ENCODE results near the gene TTC36.

The TTC36 gene

DNA sequence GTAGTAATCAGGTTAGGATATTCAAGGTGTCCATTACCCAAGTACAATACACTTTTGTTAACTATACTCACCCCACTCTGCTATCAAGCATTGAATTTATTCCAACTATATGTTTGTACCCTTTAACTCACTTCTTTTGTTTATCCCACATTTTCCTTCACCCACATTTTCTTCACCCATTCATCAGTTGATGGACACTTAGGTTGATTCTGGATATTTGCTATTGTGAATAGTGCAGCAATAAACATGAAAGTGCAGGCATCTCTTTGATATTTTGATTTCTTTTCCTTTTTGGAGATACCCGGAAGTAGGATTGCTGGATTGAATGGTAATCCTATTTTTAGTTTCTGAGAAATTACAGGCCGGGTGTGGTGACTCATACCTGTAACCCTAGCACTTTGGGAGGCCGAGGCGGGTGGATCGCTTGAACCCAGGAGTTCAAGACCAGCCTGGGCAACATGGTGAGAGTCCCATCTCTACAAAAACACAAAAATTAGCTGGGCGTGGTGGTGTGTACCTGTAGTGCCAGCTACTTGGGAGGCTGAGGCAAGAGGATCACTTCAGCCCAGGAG lies 10.2 kb downstream of the TTC36 start:
- no peak for DNase-seq (ENCODE audit: low read depth)
- no peak for TF ChIP-seq CTCF (conservative IDR thresholded peaks at IDR 0.05; ENCODE audit: low read depth, low read length)
- no peak overlapping the region for H3K4me3 ChIP-seq (ENCODE audit: low read length)

DNA sequence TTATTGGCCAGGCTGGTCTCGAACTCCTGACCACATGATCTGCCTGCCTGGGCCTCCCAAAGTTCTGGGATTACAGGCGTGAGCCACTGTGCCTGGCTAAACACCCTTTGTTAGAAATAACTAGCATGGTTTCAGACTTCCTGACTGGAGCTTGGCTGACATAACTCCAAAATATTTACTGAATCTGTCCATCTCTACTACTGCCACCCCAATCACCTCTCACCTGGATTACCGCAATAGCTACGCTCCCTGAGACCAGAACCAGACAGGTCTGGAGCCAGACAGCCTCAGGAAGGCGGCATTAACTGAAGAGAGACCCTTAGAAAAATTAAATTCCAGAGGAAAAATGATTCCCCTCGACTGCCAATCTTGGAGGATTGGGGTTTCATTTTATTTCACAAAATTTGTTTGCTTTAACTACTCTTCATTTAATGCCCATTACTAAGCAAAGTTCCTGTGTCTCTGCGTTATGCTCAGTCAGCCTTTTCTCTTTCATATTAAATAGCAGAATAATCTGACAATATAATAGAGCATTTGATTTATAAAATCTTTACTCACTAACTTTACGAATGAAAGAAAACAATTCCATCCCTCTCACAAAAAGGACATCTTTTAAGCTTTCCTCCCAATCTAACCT lies 16.9 kb downstream of the TTC36 start:
- no peak overlapping the region for H3K4me3 ChIP-seq (ENCODE audit: low read length)
- no peak for DNase-seq (ENCODE audit: low read depth)

GRCh38 chr11:118544647-118545010 lies 17.4 kb downstream of the TTC36 start:
- DNase-seq (ENCODE audit: low read depth): no peak
- H3K4me3 ChIP-seq (ENCODE audit: low read length): no peak overlapping the region
- TF ChIP-seq CTCF (conservative IDR thresholded peaks at IDR 0.05; ENCODE audit: low read depth, low read length): no peak

More for the DNA sequence above, 16.9 kb downstream of the TTC36 start:
- TF ChIP-seq CTCF (conservative IDR thresholded peaks at IDR 0.05; ENCODE audit: low read depth, low read length): no peak

- no peak for DNase-seq (ENCODE audit: low read depth)
- TF ChIP-seq CTCF (conservative IDR thresholded peaks at IDR 0.05; ENCODE audit: low read depth, low read length): no peak
- H3K4me3 ChIP-seq (ENCODE audit: low read length): no peak overlapping the region
Measured at GRCh38 chr11:118545533-118545932, 18.3 kb downstream of the TTC36 start.

DNA sequence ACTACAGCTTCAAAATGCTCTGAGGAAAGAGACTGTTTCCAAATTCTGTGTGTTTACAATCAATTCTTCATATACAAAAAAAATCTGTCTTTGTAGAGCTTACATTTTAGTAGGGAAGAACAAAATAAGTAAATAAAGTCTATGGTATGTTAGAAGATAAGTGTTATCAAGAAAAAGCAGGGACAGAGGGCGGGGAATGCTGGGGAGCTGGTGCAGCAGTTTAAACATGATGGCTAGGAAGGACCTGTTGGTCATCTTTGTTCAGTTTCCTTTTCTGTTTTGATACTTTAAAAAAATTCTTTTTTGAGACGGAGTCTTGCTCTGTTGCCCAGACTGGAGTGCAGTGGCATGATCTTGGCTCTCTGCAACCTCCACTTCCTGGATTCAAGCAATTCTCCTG lies 19.9 kb downstream of the TTC36 start:
- no peak for TF ChIP-seq CTCF (conservative IDR thresholded peaks at IDR 0.05; ENCODE audit: low read depth, low read length)

GRCh38 chr11:118552341-118552740 lies 25.1 kb downstream of the TTC36 start:
- H3K4me3 ChIP-seq (ENCODE audit: low read length): no peak overlapping the region
- TF ChIP-seq CTCF (conservative IDR thresholded peaks at IDR 0.05; ENCODE audit: low read depth, low read length): no peak
- no peak for DNase-seq (ENCODE audit: low read depth)

More for the DNA sequence above, 19.9 kb downstream of the TTC36 start:
- H3K4me3 ChIP-seq (ENCODE audit: low read length): no peak overlapping the region
- DNase-seq (ENCODE audit: low read depth): no peak

- no peak for TF ChIP-seq CTCF (conservative IDR thresholded peaks at IDR 0.05; ENCODE audit: low read depth, low read length)
- no peak overlapping the region for H3K4me3 ChIP-seq (ENCODE audit: low read length)
- DNase-seq (ENCODE audit: low read depth): no peak
Measured at GRCh38 chr11:118560806-118561205, 33.5 kb downstream of the TTC36 start.

Measured in retinal pigment epithelial cell (primary cell).